ENCODE measurements around the gene TRPC6. TPM values are rescaled to one million over a fixed set of nuclear protein-coding genes. Genes with fewer than 3 reads are reported as not detected.

TRPC6 gene
- total RNA-seq, 6 donors from 2014 or later = 10.5 to 62.9 (median 18.0) TPM

DNA sequence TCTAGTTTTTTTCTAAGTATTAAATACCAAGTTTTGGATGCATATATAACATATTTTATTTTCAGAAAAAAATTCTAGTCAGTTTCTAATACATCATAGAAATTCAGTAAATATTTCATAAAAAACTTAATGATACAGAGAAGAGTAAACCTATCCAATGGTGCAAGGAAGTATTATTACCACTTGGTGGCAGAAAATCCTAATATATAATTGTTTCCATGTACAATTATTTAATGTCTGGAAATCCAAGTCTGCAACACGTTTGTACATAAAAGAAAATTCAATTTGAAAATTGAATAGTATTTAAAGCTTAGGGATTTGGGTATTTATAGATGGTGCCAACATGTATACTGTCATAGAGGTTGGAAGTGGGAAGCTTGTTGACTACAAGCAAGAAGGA is 127.0 kb downstream of the TRPC6 start:
- Histone ChIP-seq H3K36me3 (no peaks in the 10 kb centered on the region), H3K27me3 (no peaks in the 10 kb centered on the region), H3K4me1 (no peaks in the 10 kb centered on the region), H3K9me3 (no peaks in the 10 kb centered on the region), H3K27ac (no peak overlapping the region), H3K4me3 (no peak overlapping the region)
- ATAC-seq (ENCODE audit: low FRiP score in 2 of 2) (no peak), DNase-seq (no peak)
- TF ChIP-seq, protein P1, sequence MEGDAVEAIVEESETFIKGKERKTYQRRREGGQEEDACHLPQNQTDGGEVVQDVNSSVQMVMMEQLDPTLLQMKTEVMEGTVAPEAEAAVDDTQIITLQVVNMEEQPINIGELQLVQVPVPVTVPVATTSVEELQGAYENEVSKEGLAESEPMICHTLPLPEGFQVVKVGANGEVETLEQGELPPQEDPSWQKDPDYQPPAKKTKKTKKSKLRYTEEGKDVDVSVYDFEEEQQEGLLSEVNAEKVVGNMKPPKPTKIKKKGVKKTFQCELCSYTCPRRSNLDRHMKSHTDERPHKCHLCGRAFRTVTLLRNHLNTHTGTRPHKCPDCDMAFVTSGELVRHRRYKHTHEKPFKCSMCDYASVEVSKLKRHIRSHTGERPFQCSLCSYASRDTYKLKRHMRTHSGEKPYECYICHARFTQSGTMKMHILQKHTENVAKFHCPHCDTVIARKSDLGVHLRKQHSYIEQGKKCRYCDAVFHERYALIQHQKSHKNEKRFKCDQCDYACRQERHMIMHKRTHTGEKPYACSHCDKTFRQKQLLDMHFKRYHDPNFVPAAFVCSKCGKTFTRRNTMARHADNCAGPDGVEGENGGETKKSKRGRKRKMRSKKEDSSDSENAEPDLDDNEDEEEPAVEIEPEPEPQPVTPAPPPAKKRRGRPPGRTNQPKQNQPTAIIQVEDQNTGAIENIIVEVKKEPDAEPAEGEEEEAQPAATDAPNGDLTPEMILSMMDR (IDR thresholded peaks at IDR 0.05) = peak in 4 of 6 experiments; percentile 16 to 43 (median 29)
- TF ChIP-seq POLR2A (IDR thresholded peaks at IDR 0.05) = no peak
- TF ChIP-seq EP300 (IDR thresholded peaks at IDR 0.05) = no peak
- no peak for TF ChIP-seq POLR2AphosphoS5 (IDR thresholded peaks at IDR 0.05)
- 0% methylated on average over 1 of the region's 1 CpG for WGBS, 2 donors

DNA sequence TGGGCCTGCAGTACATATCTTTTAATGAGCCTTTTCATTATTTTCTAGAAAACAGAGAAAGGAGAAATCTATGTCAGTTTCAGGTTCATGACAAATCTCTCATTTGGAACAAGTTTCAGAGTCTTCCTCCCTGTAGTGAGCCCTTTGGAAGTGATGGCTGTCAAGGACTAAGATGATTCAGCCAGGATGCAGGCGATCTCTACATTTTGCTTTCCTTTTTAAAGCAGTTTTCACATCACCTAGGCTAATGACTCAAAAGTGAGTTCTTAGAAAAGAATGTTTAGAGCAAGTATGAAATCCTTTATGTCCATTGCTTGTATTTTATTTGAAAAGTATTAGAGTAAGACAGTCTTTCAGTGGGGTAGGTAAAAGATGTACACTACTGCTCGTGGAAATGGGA is 130.1 kb downstream of the TRPC6 start:
- H3K4me1 ChIP-seq = no peaks in the 10 kb centered on the region
- TF ChIP-seq POLR2A (IDR thresholded peaks at IDR 0.05) (no peak), POLR2AphosphoS5 (IDR thresholded peaks at IDR 0.05) (no peak), EP300 (IDR thresholded peaks at IDR 0.05) (no peak)
- TF ChIP-seq, protein P1 (IDR thresholded peaks at IDR 0.05) = no peak
- no peak overlapping the region for H3K4me3 ChIP-seq
- 73% methylated on average over 2 of the region's 2 CpGs for WGBS, 2 donors
- no peaks in the 10 kb centered on the region for H3K9me3 ChIP-seq
- DNase-seq (no peak), ATAC-seq (ENCODE audit: low FRiP score in 2 of 2) (no peak)
- H3K27me3 ChIP-seq = no peaks in the 10 kb centered on the region
- H3K27ac ChIP-seq = no peak overlapping the region
- H3K36me3 ChIP-seq = no peaks in the 10 kb centered on the region

DNA sequence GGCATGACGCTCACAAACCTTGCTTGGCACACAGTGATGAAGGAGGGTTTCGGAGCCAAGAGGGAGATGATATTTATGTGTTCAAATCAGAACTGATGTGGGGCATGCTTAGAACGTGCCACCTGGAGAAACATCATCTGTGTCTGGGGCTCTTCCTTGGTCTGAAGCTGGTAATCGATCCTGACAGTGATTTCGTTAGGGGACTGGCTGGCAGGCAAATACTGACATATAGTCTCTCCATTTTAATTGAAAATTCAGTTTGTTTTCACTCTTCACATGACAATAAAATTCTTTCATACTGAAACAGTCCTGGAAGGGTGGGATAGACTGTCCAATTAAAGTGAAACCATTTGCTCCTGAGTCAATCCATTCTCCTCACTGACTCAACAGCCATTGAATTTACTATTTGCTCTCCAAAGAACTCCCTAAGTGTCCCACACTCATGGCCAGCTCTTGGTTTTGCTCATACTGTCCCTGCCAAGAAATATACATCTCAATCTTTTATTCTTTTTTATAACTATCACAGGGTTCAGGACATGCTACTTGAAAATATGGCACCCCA is 134.8 kb downstream of the TRPC6 start:
- H3K36me3 ChIP-seq = no peaks in the 10 kb centered on the region
- WGBS, 2 donors = 80 to 91% methylated on average over 5 of the region's 5 CpGs
- ATAC-seq (ENCODE audit: low FRiP score in 2 of 2) (no peak), DNase-seq (no peak)
- no peaks in the 10 kb centered on the region for H3K9me3 ChIP-seq
- H3K4me3 ChIP-seq = no peak overlapping the region
- H3K27ac ChIP-seq = no peak overlapping the region
- H3K4me1 ChIP-seq = peaks cover 3 to 11% (median 7%) of the 10 kb centered on the region in 4 donors
- TF ChIP-seq POLR2A (IDR thresholded peaks at IDR 0.05) = no peak
- TF ChIP-seq POLR2AphosphoS5 (IDR thresholded peaks at IDR 0.05) = no peak
- TF ChIP-seq, protein P1 (IDR thresholded peaks at IDR 0.05) = no peak
- no peak for TF ChIP-seq EP300 (IDR thresholded peaks at IDR 0.05)
- no peaks in the 10 kb centered on the region for H3K27me3 ChIP-seq

DNA sequence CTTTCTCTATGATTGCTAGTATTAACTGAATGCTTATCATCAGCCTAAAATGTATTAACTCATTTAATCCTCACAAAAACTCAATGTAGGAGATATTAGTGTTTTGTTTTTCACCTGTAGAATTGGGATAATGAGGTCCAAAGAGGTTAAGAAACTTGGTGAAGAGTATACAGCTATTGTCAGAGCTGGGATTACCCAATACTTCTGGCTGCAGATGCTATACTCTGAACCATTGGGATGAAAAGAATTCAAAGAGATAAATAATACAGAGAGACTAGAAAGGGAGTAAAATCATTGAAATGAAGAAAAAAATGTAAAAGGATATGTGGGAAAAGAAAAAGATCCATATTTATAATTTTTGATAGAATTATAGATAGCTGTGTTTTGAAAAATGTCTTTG is 137.1 kb downstream of the TRPC6 start:
- peaks cover 3 to 27% (median 17%) of the 10 kb centered on the region in 4 donors for H3K4me1 ChIP-seq

More for the DNA sequence above, 137.1 kb downstream of the TRPC6 start:
- TF ChIP-seq, protein P1 (IDR thresholded peaks at IDR 0.05) = no peak
- TF ChIP-seq EP300 (IDR thresholded peaks at IDR 0.05) = no peak
- no peak for TF ChIP-seq POLR2A (IDR thresholded peaks at IDR 0.05)
- TF ChIP-seq POLR2AphosphoS5 (IDR thresholded peaks at IDR 0.05) = no peak
- H3K9me3 ChIP-seq = no peaks in the 10 kb centered on the region
- no peak overlapping the region for H3K27ac ChIP-seq
- H3K4me3 ChIP-seq = no peak overlapping the region
- H3K36me3 ChIP-seq = no peaks in the 10 kb centered on the region
- DNase-seq = no peak
- no peaks in the 10 kb centered on the region for H3K27me3 ChIP-seq
- ATAC-seq (ENCODE audit: low FRiP score in 2 of 2) = no peak
